Endothelial cell of umbilical vein (primary cell): ENCODE data around the gene PLPP7.

Experiments
- CTCF ChIP-seq, 2 donors: IDR thresholded peaks; 1 replicate in 1 of 2; 2 replicates in 1 of 2; pipeline ENCODE4 v1.5.1; 2011; ENCODE audit warnings: low read length in 2 of 2, mild to moderate bottlenecking in 2 of 2, moderate library complexity in 2 of 2, control low read depth in 1 of 2, inconsistent platforms in 1 of 2, low read depth in 1 of 2; ENCODE audit not compliant: insufficient read depth in 1 of 2; ENCODE audit errors: extremely low read depth in 1 of 2
- EZH2 ChIP-seq: IDR thresholded peaks from 2 replicates; pipeline ENCODE4 v1.6.1; 2012; ENCODE audit warnings: borderline replicate concordance, low read depth, mild to moderate bottlenecking, moderate library complexity, low read length, inconsistent platforms; ENCODE audit not compliant: severe bottlenecking
- GATA2 ChIP-seq: IDR thresholded peaks from 2 replicates; pipeline ENCODE4 v1.7.0; 2011; ENCODE audit warnings: low read depth, mild to moderate bottlenecking, moderate library complexity, mixed read lengths, low read length; ENCODE audit not compliant: insufficient read length, insufficient read depth
- JUN ChIP-seq: IDR thresholded peaks from 2 replicates; pipeline ENCODE4 v1.6.1; 2011; ENCODE audit warnings: borderline replicate concordance, low read depth; ENCODE audit not compliant: insufficient read length, insufficient read depth
- MAX ChIP-seq: IDR thresholded peaks from 2 replicates; pipeline ENCODE4 v1.6.1; 2011; ENCODE audit not compliant: insufficient read depth, insufficient read length
- MYC ChIP-seq: IDR thresholded peaks from one replicate; pipeline ENCODE4 v1.6.1; 2011; ENCODE audit warnings: mild to moderate bottlenecking, low read depth, low read length
- POLR2A ChIP-seq: IDR thresholded peaks from 2 replicates; pipeline ENCODE4 v1.6.1; 2012; ENCODE audit warnings: low read depth, mild to moderate bottlenecking, control low read depth, low read length
- POLR2AphosphoS5 ChIP-seq: IDR thresholded peaks from 2 replicates; pipeline ENCODE4 v1.6.1; 2012; ENCODE audit warnings: low read depth, mild to moderate bottlenecking, control low read depth, low read length, moderate library complexity; ENCODE audit not compliant: insufficient read depth

GRCh38 chr9:131290767-131291370 lies 1.3 kb downstream of the PLPP7 start:
- no peak for TF ChIP-seq CTCF (IDR thresholded peaks at IDR 0.05; ENCODE audit: extremely low read depth in 1 of 2, insufficient read depth in 1 of 2, low read depth in 1 of 2, low read length in 2 of 2)
- TF ChIP-seq POLR2AphosphoS5 = no peak
- no peak for TF ChIP-seq POLR2A
- no peak for TF ChIP-seq MAX
- TF ChIP-seq EZH2 = no peak
- TF ChIP-seq JUN = no peak
- no peak for TF ChIP-seq MYC
- TF ChIP-seq GATA2 = no peak
